SK-N-SH treated with all-trans-retinoic acid at 6 μM for 48 hours (cell line): ENCODE results near the gene SKIC8.

Experiments used
- ATAC-seq: fragments of 200-7000 bp; cut with Tn5 transposase; 3 replicates; pipeline ENCODE4 v1.9.1; 2020; ENCODE audit warnings: mild to moderate bottlenecking, moderate library complexity
- ARNTL ChIP-seq: fragments of 450-650 bp; formaldehyde crosslinking; IDR thresholded peaks from 2 replicates; pipeline ENCODE4 v1.5.0; 2020; ENCODE audit warnings: low read depth, mild to moderate bottlenecking, moderate library complexity, borderline replicate concordance
- BACH2 ChIP-seq: fragments of 250-450 bp; sonication (Bioruptor Pico); IDR thresholded peaks from 2 replicates; pipeline ENCODE4 v1.9.0; 2021; ENCODE audit warnings: mild to moderate bottlenecking, borderline replicate concordance
- CSDC2 ChIP-seq: fragments of 250-450 bp; sonication (Bioruptor Pico); IDR thresholded peaks from 2 replicates; pipeline ENCODE4 v1.5.0; 2020; ENCODE audit warnings: mild to moderate bottlenecking, moderate library complexity
- ESRRG ChIP-seq: fragments of 250-450 bp; sonication (Bioruptor Pico); IDR thresholded peaks from 2 replicates; pipeline ENCODE4 v1.6.1; 2021; ENCODE audit warnings: mild to moderate bottlenecking
- GLIS3 ChIP-seq: fragments of 250-450 bp; sonication (Bioruptor Pico); IDR thresholded peaks from 2 replicates; pipeline ENCODE4 v1.5.0; 2020; ENCODE audit warnings: mild to moderate bottlenecking, moderate library complexity
- ISL1 ChIP-seq: fragments of 250-450 bp; sonication (Bioruptor Pico); IDR thresholded peaks from 2 replicates; pipeline ENCODE4 v2.1.2; 2022; ENCODE audit warnings: mild to moderate bottlenecking, moderate library complexity
- OSR1 ChIP-seq: fragments of 250-450 bp; sonication (Bioruptor Pico); IDR thresholded peaks from 2 replicates; pipeline ENCODE4 v1.8.0; 2022; ENCODE audit warnings: moderate library complexity, mild to moderate bottlenecking, inconsistent platforms
- POU6F1 ChIP-seq: fragments of 250-450 bp; sonication (Bioruptor Pico); IDR thresholded peaks from 2 replicates; pipeline ENCODE4 v1.8.0; 2021; ENCODE audit warnings: low read depth, mild to moderate bottlenecking, moderate library complexity, borderline replicate concordance
- PPARA ChIP-seq: fragments of 250-450 bp; sonication (Bioruptor Pico); IDR thresholded peaks from 2 replicates; pipeline ENCODE4 v1.5.0; 2020; ENCODE audit warnings: mild to moderate bottlenecking, borderline replicate concordance
- RARB ChIP-seq: fragments of 250-450 bp; sonication (Bioruptor Pico); IDR thresholded peaks from 2 replicates; pipeline ENCODE4 v1.8.0; 2021; ENCODE audit warnings: mild to moderate bottlenecking, moderate library complexity
- SNAI2 ChIP-seq: fragments of 250-450 bp; sonication (Bioruptor Pico); IDR thresholded peaks from 2 replicates; pipeline ENCODE4 v1.5.0; 2020; ENCODE audit warnings: mild to moderate bottlenecking, moderate library complexity
- TCF4 ChIP-seq: fragments of 250-450 bp; sonication (Bioruptor Pico); IDR thresholded peaks from 2 replicates; pipeline ENCODE4 v1.8.0; 2021; ENCODE audit warnings: mild to moderate bottlenecking, moderate library complexity, borderline replicate concordance
- TOX ChIP-seq: fragments of 250-450 bp; sonication (Bioruptor Pico); IDR thresholded peaks from 2 replicates; pipeline ENCODE4 v1.8.0; 2021; ENCODE audit warnings: mild to moderate bottlenecking, moderate library complexity, borderline replicate concordance
- TSHZ2 ChIP-seq: fragments of 250-450 bp; sonication (Bioruptor Pico); IDR thresholded peaks from 2 replicates; pipeline ENCODE4 v1.5.0; 2020; ENCODE audit warnings: mild to moderate bottlenecking, moderate library complexity
- ZC3H10 ChIP-seq: fragments of 250-450 bp; sonication (Bioruptor Pico); IDR thresholded peaks from 2 replicates; pipeline ENCODE4 v1.5.1; 2021; ENCODE audit warnings: mild to moderate bottlenecking, moderate library complexity
- ZFP3 ChIP-seq: fragments of 250-450 bp; sonication (Bioruptor Pico); IDR thresholded peaks from 2 replicates; pipeline ENCODE4 v1.5.0; 2020; ENCODE audit warnings: mild to moderate bottlenecking, moderate library complexity
- ZFP30 ChIP-seq: fragments of 450-650 bp; formaldehyde crosslinking; IDR thresholded peaks from 2 replicates; pipeline ENCODE4 v1.5.0; 2022; ENCODE audit warnings: mild to moderate bottlenecking, moderate library complexity
- ZNF565 ChIP-seq: fragments of 450-650 bp; formaldehyde crosslinking; conservative IDR thresholded peaks from 2 replicates; pipeline ENCODE4 v1.5.0; 2020; ENCODE audit warnings: low read depth, mild to moderate bottlenecking, moderate library complexity
- ZNF8 ChIP-seq: fragments of 450-650 bp; formaldehyde crosslinking; IDR thresholded peaks from 2 replicates; pipeline ENCODE4 v1.5.0; 2020; ENCODE audit warnings: mild to moderate bottlenecking, moderate library complexity
- TF ChIP-seq, protein P1 (sequence below): fragments of 250-450 bp; sonication (Bioruptor Pico); IDR thresholded peaks from 2 replicates; pipeline ENCODE4 v1.5.1; 2021; ENCODE audit warnings: mild to moderate bottlenecking, moderate library complexity
- TF ChIP-seq, protein P2 (sequence below): fragments of 250-450 bp; sonication (Bioruptor Pico); IDR thresholded peaks from 2 replicates; pipeline ENCODE4 v1.8.0; 2020; ENCODE audit warnings: mild to moderate bottlenecking, moderate library complexity, borderline replicate concordance

The SKIC8 gene

GRCh38 chr15:78261062-78261461 is 38.3 kb downstream of the SKIC8 start (continued):
- TF ChIP-seq ZC3H10, result no peak
- TF ChIP-seq ESRRG (CRISPR knock-in tag), result no peak
- TF ChIP-seq ZFP30 (CRISPR knock-in tag), result no peak
- TF ChIP-seq TCF4, result no peak
- TF ChIP-seq BACH2 (CRISPR knock-in tag), result no peak
- no peak for TF ChIP-seq ZNF565

- TF ChIP-seq TOX (CRISPR knock-in tag) (no peak), POU6F1 (no peak), ZNF565 (no peak), ZNF8 (no peak), OSR1 (CRISPR knock-in tag) (no peak), CSDC2 (CRISPR knock-in tag) (no peak), ZFP3 (CRISPR knock-in tag) (no peak), TSHZ2 (CRISPR knock-in tag) (no peak), SNAI2 (CRISPR knock-in tag) (no peak), GLIS3 (CRISPR knock-in tag) (no peak)
- no peak for ATAC-seq
These were observed 38.9 kb downstream of the SKIC8 start for GRCh38 chr15:78260489-78260888.

DNA sequence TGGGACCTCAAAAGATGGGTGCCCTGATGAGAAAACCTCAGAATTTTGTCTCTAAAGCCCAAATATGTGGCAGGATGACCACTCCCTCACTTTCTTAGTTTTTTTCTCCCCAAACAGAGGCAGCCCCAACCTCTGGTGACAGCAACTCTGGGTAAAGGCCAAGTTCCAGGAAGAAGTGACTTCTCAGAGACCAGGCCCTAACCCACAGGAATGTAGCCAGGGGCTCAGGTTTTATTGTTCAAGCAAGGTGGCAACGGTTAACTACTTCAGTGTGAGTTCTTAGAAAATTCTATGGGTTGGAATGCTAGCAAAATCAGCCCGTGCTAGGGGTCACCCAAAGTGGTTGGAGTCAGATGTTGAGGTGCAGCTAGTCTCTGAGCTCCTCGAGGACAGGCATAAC is 40.2 kb downstream of the SKIC8 start:
- TF ChIP-seq OSR1 (CRISPR knock-in tag) (no peak), BACH2 (CRISPR knock-in tag) (no peak), POU6F1 (no peak), ARNTL (CRISPR knock-in tag) (no peak), ZNF8 (no peak), CSDC2 (CRISPR knock-in tag) (no peak), ZNF565 (no peak), TCF4 (no peak), PPARA (no peak), TOX (CRISPR knock-in tag) (no peak), ISL1 (CRISPR knock-in tag) (no peak), ZFP3 (CRISPR knock-in tag) (no peak), TSHZ2 (CRISPR knock-in tag) (no peak), RARB (CRISPR knock-in tag) (no peak), ZC3H10 (no peak)
- TF ChIP-seq, protein P1, sequence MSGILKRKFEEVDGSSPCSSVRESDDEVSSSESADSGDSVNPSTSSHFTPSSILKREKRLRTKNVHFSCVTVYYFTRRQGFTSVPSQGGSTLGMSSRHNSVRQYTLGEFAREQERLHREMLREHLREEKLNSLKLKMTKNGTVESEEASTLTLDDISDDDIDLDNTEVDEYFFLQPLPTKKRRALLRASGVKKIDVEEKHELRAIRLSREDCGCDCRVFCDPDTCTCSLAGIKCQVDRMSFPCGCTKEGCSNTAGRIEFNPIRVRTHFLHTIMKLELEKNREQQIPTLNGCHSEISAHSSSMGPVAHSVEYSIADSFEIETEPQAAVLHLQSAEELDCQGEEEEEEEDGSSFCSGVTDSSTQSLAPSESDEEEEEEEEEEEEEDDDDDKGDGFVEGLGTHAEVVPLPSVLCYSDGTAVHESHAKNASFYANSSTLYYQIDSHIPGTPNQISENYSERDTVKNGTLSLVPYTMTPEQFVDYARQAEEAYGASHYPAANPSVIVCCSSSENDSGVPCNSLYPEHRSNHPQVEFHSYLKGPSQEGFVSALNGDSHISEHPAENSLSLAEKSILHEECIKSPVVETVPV (CRISPR knock-in tag), result no peak
- TF ChIP-seq, protein P2, sequence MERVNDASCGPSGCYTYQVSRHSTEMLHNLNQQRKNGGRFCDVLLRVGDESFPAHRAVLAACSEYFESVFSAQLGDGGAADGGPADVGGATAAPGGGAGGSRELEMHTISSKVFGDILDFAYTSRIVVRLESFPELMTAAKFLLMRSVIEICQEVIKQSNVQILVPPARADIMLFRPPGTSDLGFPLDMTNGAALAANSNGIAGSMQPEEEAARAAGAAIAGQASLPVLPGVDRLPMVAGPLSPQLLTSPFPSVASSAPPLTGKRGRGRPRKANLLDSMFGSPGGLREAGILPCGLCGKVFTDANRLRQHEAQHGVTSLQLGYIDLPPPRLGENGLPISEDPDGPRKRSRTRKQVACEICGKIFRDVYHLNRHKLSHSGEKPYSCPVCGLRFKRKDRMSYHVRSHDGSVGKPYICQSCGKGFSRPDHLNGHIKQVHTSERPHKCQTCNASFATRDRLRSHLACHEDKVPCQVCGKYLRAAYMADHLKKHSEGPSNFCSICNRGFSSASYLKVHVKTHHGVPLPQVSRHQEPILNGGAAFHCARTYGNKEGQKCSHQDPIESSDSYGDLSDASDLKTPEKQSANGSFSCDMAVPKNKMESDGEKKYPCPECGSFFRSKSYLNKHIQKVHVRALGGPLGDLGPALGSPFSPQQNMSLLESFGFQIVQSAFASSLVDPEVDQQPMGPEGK (CRISPR knock-in tag), result no peak
- no peak for ATAC-seq
